Smooth muscle cell of the brain vasculature (primary cell): ENCODE data around the gene NUP160.
"Not testable (repeated sequence)": the region's sequence is repeated elsewhere in the genome, so short reads cannot be mapped to it uniquely, and the experiment has no call there.

ENCODE experiments used
- DNase-seq: peaks from one replicate; pipeline ENCODE4 v3.0.0-alpha.2; 2012; ENCODE audit warnings: low read depth, low spot score

NUP160 gene

GRCh38 chr11:47847892-47848699 lies at the start of gene NUP160:
NUP160 (minus strand) TSS chr11:47848350; CDS start chr11:47848318, 32 bp downstream.
- no peak for DNase-seq

- DNase-seq: no peak
Measured at GRCh38 chr11:47896199-47896598, 48.0 kb upstream of the NUP160 start.

- no peak for DNase-seq
Measured at GRCh38 chr11:47895035-47895434, 46.9 kb upstream of the NUP160 start.

- not testable (repeated sequence) for DNase-seq
Measured at GRCh38 chr11:47892546-47893276, 44.6 kb upstream of the NUP160 start.

GRCh38 chr11:47891886-47892285 lies 43.7 kb upstream of the NUP160 start:
- no peak for DNase-seq

GRCh38 chr11:47889714-47890441 lies 41.7 kb upstream of the NUP160 start:
- DNase-seq: no peak

GRCh38 chr11:47887910-47888569 lies 39.9 kb upstream of the NUP160 start:
- no peak for DNase-seq

GRCh38 chr11:47886096-47886495 lies 37.9 kb upstream of the NUP160 start:
- no peak for DNase-seq

- not testable (repeated sequence) for DNase-seq
Measured at GRCh38 chr11:47882437-47882836, 34.3 kb upstream of the NUP160 start.

- DNase-seq: no peak
Measured at GRCh38 chr11:47881145-47881544, 33.0 kb upstream of the NUP160 start.

- DNase-seq: no peak
Measured at GRCh38 chr11:47879259-47880158, 31.4 kb upstream of the NUP160 start.

GRCh38 chr11:47875858-47876257 lies 27.7 kb upstream of the NUP160 start:
- not testable (repeated sequence) for DNase-seq

GRCh38 chr11:47870404-47870803 lies 22.3 kb upstream of the NUP160 start:
- DNase-seq: no peak

GRCh38 chr11:47869544-47870393 lies 21.6 kb upstream of the NUP160 start:
- DNase-seq: no peak

- DNase-seq: no peak
Measured at GRCh38 chr11:47867823-47868222, 19.7 kb upstream of the NUP160 start.

- DNase-seq: not testable (repeated sequence)
Measured at GRCh38 chr11:47866892-47867291, 18.7 kb upstream of the NUP160 start.

- no peak for DNase-seq
Measured at GRCh38 chr11:47864901-47865300, 16.8 kb upstream of the NUP160 start.

GRCh38 chr11:47863898-47864430 lies 15.8 kb upstream of the NUP160 start:
- no peak for DNase-seq

- peak; percentile 62 for DNase-seq
Measured at GRCh38 chr11:47863189-47863897, 15.2 kb upstream of the NUP160 start.
